Mesendoderm (in vitro differentiated cells): ENCODE data around the gene TRPV6.

Source experiments
- DNase-seq: peaks from one replicate; pipeline ENCODE4 v3.0.0; 2013
- H2AK5ac ChIP-seq: 2 replicates; pipeline ENCODE4 v1.6.1; 2013; ENCODE audit warnings: low read length, inconsistent platforms
- H2BK120ac ChIP-seq: 2 replicates; pipeline ENCODE4 v1.6.1; 2013; ENCODE audit warnings: low read depth, mild to moderate bottlenecking, low read length, moderate library complexity, mixed read lengths
- H2BK15ac ChIP-seq: replicated peaks from 2 replicates; pipeline ENCODE4 v1.6.1; 2013; ENCODE audit warnings: low read depth, mild to moderate bottlenecking, moderate library complexity
- H2BK5ac ChIP-seq: 2 replicates; pipeline ENCODE4 v1.6.1; 2013; ENCODE audit warnings: low read length, inconsistent platforms
- H3K18ac ChIP-seq: 2 replicates; pipeline ENCODE4 v1.6.1; 2013; ENCODE audit warnings: mild to moderate bottlenecking, low read length, mixed read lengths
- H3K23ac ChIP-seq: one replicate; pipeline ENCODE4 v1.6.1; 2013; ENCODE audit warnings: low read length
- H3K27ac ChIP-seq: 2 replicates; pipeline ENCODE4 v1.5.1; 2013; ENCODE audit warnings: low read depth, mild to moderate bottlenecking, inconsistent platforms, low read length, moderate library complexity
- H3K27me3 ChIP-seq: 2 replicates; pipeline ENCODE4 v1.6.1; 2013; ENCODE audit warnings: low read length, control low read depth, mild to moderate bottlenecking, inconsistent platforms; ENCODE audit not compliant: insufficient read depth, poor library complexity
- H3K36me3 ChIP-seq: 2 replicates; pipeline ENCODE4 v1.6.1; 2013; ENCODE audit warnings: low read length, inconsistent platforms; ENCODE audit not compliant: control insufficient read depth, insufficient read depth
- H3K4ac ChIP-seq: one replicate; pipeline ENCODE4 v1.6.1; 2013; ENCODE audit warnings: low read depth, mild to moderate bottlenecking, low read length, moderate library complexity
- H3K4me1 ChIP-seq: 2 replicates; pipeline ENCODE4 v1.6.1; 2013; ENCODE audit warnings: low read depth, low read length, inconsistent platforms; ENCODE audit not compliant: control insufficient read depth
- H3K4me2 ChIP-seq: 2 replicates; pipeline ENCODE4 v1.6.1; 2013; ENCODE audit warnings: low read length
- H3K4me3 ChIP-seq: 2 replicates; pipeline ENCODE4 v1.5.1; 2013; ENCODE audit warnings: mild to moderate bottlenecking, low read length
- H3K56ac ChIP-seq: one replicate; pipeline ENCODE4 v1.6.1; 2013; ENCODE audit warnings: low read length
- H3K79me1 ChIP-seq: 2 replicates; pipeline ENCODE4 v1.6.1; 2013; ENCODE audit warnings: low read length, inconsistent platforms
- H3K79me2 ChIP-seq: 2 replicates; pipeline ENCODE4 v1.6.1; 2013; ENCODE audit warnings: mild to moderate bottlenecking, low read length; ENCODE audit not compliant: control insufficient read depth, insufficient read depth
- H3K9ac ChIP-seq: 2 replicates; pipeline ENCODE4 v1.6.1; 2013; ENCODE audit warnings: low read length, inconsistent platforms
- H4K5ac ChIP-seq: one replicate; pipeline ENCODE4 v1.6.1; 2013; ENCODE audit warnings: low read length
- H4K8ac ChIP-seq: one replicate; pipeline ENCODE4 v1.6.1; 2013; ENCODE audit warnings: low read depth, mild to moderate bottlenecking, control low read depth, low read length, moderate library complexity
- WGBS: extraction: QIAGEN DNeasy Blood & Tissue Kit; methylation state at CpG from one replicate; pipeline ENCODE4 v1.1.7; 2013; ENCODE audit warnings: low lambda C conversion rate, missing lambda C conversion rate; ENCODE audit not compliant: insufficient coverage; ENCODE audit errors: extremely low coverage; 5-methylcytosine and 5-hydroxymethylcytosine counted together

Gene TRPV6

DNA sequence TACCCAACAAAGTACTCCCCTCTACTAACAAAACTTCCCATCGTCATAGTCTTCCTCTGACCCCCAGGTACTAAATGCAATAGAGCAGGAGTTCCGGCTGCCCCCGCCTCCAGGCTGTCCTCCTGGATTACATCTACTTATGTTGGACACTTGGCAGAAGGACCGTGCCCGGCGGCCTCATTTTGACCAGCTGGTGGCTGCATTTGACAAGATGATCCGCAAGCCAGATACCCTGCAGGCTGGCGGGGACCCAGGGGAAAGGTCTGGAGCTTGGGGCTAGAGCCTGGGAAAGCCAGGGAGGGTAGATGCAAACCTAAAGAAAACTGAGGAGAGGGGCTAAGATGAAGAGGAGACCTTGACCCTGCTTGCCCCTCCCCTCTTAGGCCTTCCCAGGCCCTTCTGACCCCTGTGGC is 15.4 kb downstream of the TRPV6 start:
- Histone ChIP-seq H3K9ac (no peak overlapping the region), H4K8ac (no peak overlapping the region), H3K79me1 (no peaks in the 10 kb centered on the region), H2BK5ac (no peak overlapping the region), H4K5ac (no peak overlapping the region), H3K27me3 (no peaks in the 10 kb centered on the region), H3K4me3 (no peak overlapping the region), H2BK120ac (no peak overlapping the region), H3K27ac (no peak overlapping the region), H3K4me2 (no peak overlapping the region), H2AK5ac (no peak overlapping the region), H3K79me2 (no peaks in the 10 kb centered on the region), H3K23ac (no peak overlapping the region), H3K56ac (no peak overlapping the region), H3K36me3 (no peaks in the 10 kb centered on the region), H3K4ac (no peak overlapping the region), H3K18ac (no peak overlapping the region), H2BK15ac (no peak overlapping the region), H3K4me1 (no peaks in the 10 kb centered on the region)
- no peak for DNase-seq
- no CpG with 5 or more reads among the region's 8 CpGs for WGBS

DNA sequence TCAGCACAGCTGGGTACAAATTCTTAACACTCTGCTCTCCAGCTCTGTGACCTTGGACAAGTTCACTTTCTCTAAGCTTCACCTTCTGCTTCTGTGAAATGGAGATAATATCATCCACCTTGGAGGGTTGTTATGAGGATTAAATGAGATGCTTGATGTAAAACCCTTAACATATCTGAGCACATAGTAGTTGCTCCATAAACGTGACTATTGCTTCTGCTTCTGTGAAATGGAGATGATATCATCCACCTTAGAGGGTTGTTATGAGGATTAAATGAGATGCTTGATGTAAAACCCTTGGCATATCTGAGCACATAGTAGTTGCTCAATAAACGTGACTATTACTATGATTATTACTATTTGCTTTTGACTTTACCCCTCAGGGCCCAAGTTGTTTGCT is 16.1 kb downstream of the TRPV6 start:
- H3K4me2 ChIP-seq = no peak overlapping the region

DNA sequence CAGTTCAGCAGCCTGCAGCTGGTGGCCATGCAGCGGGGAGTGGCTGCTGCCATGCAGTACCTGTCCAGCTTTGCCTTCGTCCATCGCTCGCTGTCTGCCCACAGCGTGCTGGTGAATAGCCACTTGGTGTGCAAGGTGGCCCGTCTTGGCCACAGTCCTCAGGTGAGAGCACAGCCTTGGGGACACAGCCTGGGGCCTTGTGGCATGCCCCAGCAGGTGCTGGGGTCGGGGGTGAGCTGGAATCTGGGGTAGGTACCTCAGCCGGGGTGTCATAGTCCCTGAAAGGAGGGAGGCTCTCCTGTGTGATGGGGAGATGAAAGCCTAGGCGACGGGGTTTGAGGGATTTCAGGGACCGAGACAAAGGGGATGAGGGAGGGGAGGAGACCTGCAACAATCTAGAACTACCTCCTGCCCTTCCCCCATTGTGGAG is 16.5 kb downstream of the TRPV6 start:
- Histone ChIP-seq H3K27me3 (no peaks in the 10 kb centered on the region), H3K18ac (no peak overlapping the region), H3K4me2 (no peak overlapping the region), H4K8ac (no peak overlapping the region), H3K4me1 (no peaks in the 10 kb centered on the region), H3K23ac (no peak overlapping the region), H3K79me1 (no peaks in the 10 kb centered on the region), H2AK5ac (no peak overlapping the region), H3K36me3 (no peaks in the 10 kb centered on the region), H3K9ac (no peak overlapping the region), H3K4me3 (no peak overlapping the region), H2BK120ac (no peak overlapping the region), H4K5ac (no peak overlapping the region), H2BK5ac (no peak overlapping the region), H3K27ac (no peak overlapping the region), H2BK15ac (no peak overlapping the region), H3K4ac (no peak overlapping the region), H3K79me2 (no peaks in the 10 kb centered on the region), H3K56ac (no peak overlapping the region)
- WGBS = no CpG with 5 or more reads among the region's 11 CpGs
- no peak for DNase-seq

More for the DNA sequence above, 16.1 kb downstream of the TRPV6 start:
- H3K4ac ChIP-seq = no peak overlapping the region
- no peak overlapping the region for H2BK15ac ChIP-seq
- no peak overlapping the region for H4K8ac ChIP-seq
- H3K18ac ChIP-seq = no peak overlapping the region
- no CpG with 5 or more reads among the region's 2 CpGs for WGBS
- H3K23ac ChIP-seq = no peak overlapping the region
- H2AK5ac ChIP-seq = no peak overlapping the region
- H3K36me3 ChIP-seq = no peaks in the 10 kb centered on the region
- no peak overlapping the region for H3K27ac ChIP-seq
- no peaks in the 10 kb centered on the region for H3K4me1 ChIP-seq
- no peak overlapping the region for H2BK120ac ChIP-seq
- DNase-seq = no peak
- H3K9ac ChIP-seq = no peak overlapping the region
- no peaks in the 10 kb centered on the region for H3K27me3 ChIP-seq
- H3K79me1 ChIP-seq = no peaks in the 10 kb centered on the region
- H3K4me3 ChIP-seq = no peak overlapping the region
- no peak overlapping the region for H3K56ac ChIP-seq
- H2BK5ac ChIP-seq = no peak overlapping the region
- no peaks in the 10 kb centered on the region for H3K79me2 ChIP-seq
- H4K5ac ChIP-seq = no peak overlapping the region

DNA sequence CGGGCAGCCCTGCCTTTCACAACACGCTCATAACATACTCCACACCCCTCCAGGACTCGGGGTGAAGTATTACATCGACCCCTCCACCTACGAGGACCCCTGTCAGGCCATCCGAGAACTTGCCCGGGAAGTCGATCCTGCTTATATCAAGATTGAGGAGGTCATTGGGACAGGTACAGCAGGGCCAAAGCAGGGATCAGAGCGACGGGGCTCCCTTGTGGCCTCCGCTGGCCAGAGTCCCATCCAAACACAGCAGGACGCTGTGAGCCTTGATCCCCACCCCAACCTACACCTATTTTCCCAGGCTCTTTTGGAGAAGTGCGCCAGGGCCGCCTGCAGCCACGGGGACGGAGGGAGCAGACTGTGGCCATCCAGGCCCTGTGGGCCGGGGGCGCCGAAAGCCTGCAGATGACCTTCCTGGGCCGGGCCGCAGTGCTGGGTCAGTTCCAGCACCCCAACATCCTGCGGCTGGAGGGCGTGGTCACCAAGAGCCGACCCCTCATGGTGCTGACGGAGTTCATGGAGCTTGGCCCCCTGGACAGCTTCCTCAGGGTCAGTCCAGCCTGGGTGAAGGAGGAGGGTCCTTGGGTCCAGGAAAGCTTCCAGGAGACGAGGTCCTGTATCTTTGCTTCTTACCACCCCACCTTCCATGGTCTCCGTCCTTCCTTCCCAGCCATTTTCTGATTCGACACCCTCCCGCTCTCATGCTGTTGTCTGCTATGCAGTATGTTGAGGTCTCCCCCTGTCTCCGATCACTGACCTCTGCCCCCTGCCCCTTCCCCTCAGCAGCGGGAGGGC is 17.2 kb downstream of the TRPV6 start:
- Histone ChIP-seq H2BK15ac (no peak overlapping the region), H3K4me3 (no peak overlapping the region), H4K5ac (no peak overlapping the region), H3K4ac (no peak overlapping the region), H2BK120ac (no peak overlapping the region), H3K79me1 (no peaks in the 10 kb centered on the region), H3K4me1 (no peaks in the 10 kb centered on the region), H3K79me2 (no peaks in the 10 kb centered on the region), H2BK5ac (no peak overlapping the region), H3K9ac (no peak overlapping the region), H3K36me3 (no peaks in the 10 kb centered on the region), H3K4me2 (no peak overlapping the region), H2AK5ac (no peak overlapping the region), H3K18ac (no peak overlapping the region), H3K23ac (no peak overlapping the region), H3K56ac (no peak overlapping the region), H3K27ac (no peak overlapping the region), H4K8ac (no peak overlapping the region), H3K27me3 (no peaks in the 10 kb centered on the region)
- WGBS = no CpG with 5 or more reads among the region's 31 CpGs
- DNase-seq = no peak

GRCh38 chr7:142867398-142868187 is 18.0 kb downstream of the TRPV6 start:
- Histone ChIP-seq H2BK15ac (no peak overlapping the region), H3K27me3 (no peaks in the 10 kb centered on the region), H3K27ac (no peak overlapping the region), H2AK5ac (no peak overlapping the region), H3K4ac (no peak overlapping the region), H2BK120ac (no peak overlapping the region), H3K36me3 (no peaks in the 10 kb centered on the region), H4K8ac (no peak overlapping the region), H3K4me3 (no peak overlapping the region), H4K5ac (no peak overlapping the region), H3K79me2 (no peaks in the 10 kb centered on the region), H3K18ac (no peak overlapping the region), H3K56ac (no peak overlapping the region), H3K4me1 (no peaks in the 10 kb centered on the region), H3K9ac (no peak overlapping the region), H3K4me2 (no peak overlapping the region), H2BK5ac (no peak overlapping the region), H3K23ac (no peak overlapping the region), H3K79me1 (no peaks in the 10 kb centered on the region)
- DNase-seq = no peak
- WGBS = no CpG with 5 or more reads among the region's 18 CpGs
